Stimulated activated CD8-positive, alpha-beta memory T cell treated with anti-CD3 and anti-CD28 coated beads, Interleukin-12 subunit alpha, Interleukin-12 subunit beta, amount 100 ng/mL, for 24 hours (primary cell): ENCODE results near the gene NADK.
"Not testable (repeated sequence)": the region's sequence is repeated elsewhere in the genome, so short reads cannot be mapped to it uniquely, and the experiment has no call there.

Experiments
- DNase-seq: peaks from one replicate; pipeline ENCODE4 v3.0.0-alpha.2; 2020; ENCODE audit errors: extremely low read depth

Gene NADK

DNA sequence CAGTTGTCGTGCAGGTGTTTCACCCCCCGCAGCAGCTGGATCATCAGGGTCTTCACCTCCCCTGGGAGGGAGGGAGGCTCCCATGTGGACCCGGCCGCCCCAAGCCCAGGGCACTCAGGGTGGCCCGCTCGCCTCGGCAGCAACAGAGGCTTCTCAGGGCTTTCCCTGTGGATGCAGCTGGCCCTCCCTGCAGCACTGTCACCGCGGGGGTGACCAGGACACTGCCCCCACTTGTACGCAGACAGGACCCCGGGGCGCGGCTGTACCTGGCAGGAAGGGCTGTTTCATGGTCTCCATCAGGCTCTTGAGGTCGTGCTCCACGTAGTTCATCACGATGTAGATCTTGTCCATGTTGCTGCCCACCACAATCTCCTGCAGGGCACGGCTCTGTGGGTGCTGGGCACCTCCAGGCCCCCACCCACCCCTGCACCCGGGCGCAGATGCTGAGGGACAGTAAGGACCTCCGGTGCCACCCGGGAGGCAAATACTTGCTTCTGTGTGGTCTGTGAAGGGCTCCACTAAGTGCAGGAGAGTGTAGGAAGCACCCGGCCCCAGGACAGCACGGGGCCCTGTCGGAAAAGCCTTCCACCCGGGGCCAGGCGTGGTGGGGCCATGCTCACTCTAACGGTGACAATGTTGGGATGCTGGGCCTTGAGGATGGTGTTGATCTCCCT lies 73.8 kb downstream of the NADK start:
- not testable (repeated sequence) for DNase-seq

DNA sequence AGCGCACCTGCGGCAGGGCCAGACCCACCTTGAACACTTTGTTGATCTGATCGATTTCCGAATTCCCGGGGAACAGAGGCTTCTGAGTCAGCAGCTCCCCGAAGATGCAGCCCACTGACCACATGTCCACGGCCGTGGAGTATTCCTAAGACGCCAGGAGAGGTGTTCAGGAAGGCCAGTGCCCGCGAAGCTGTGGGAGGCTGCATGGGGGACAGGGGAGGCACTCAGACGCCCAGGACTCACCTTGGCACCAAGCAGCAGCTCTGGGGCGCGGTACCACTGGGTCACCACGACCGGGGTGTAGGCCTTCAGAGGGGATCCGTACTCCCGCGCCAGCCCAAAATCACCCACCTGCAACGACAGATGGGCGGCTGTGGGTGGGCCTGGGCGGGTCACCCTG lies 74.5 kb downstream of the NADK start:
- no peak for DNase-seq

GRCh38 chr1:1702506-1702905 lies 75.8 kb downstream of the NADK start:
- not testable (repeated sequence) for DNase-seq
